HUES64 (cell line): ENCODE data around the gene TLR5.

Experiments used
- H3K27ac ChIP-seq: 2 replicates; pipeline ENCODE4 v1.7.0; 2013; ENCODE audit warnings: low read depth, low read length, inconsistent platforms
- H3K27me3 ChIP-seq: 2 replicates; pipeline ENCODE4 v1.6.1; 2013; ENCODE audit warnings: mild to moderate bottlenecking, low read length; ENCODE audit not compliant: insufficient read depth
- H3K36me3 ChIP-seq: 2 replicates; pipeline ENCODE4 v1.6.1; 2013; ENCODE audit warnings: mild to moderate bottlenecking, low read length; ENCODE audit not compliant: insufficient read depth
- H3K4me1 ChIP-seq: 2 replicates; pipeline ENCODE4 v1.6.1; 2013; ENCODE audit warnings: mild to moderate bottlenecking, low read length, moderate library complexity; ENCODE audit not compliant: insufficient read depth
- H3K4me3 ChIP-seq: 2 replicates; pipeline ENCODE4 v1.5.1; 2013; ENCODE audit warnings: mild to moderate bottlenecking, low read length, moderate library complexity
- H3K9ac ChIP-seq: 2 replicates; pipeline ENCODE4 v1.6.1; 2013; ENCODE audit warnings: mild to moderate bottlenecking, low read depth, low read length
- H3K9me3 ChIP-seq: 2 replicates; pipeline ENCODE4 v1.6.1; 2013; ENCODE audit warnings: low read depth, low read length; ENCODE audit not compliant: insufficient read depth
- WGBS: fragments of 150-250, 120-280 bp; methylation state at CpG from one replicate; pipeline ENCODE4 v1.1.7; 2013; ENCODE audit warnings: missing lambda C conversion rate; 5-methylcytosine and 5-hydroxymethylcytosine counted together

TLR5 gene

DNA sequence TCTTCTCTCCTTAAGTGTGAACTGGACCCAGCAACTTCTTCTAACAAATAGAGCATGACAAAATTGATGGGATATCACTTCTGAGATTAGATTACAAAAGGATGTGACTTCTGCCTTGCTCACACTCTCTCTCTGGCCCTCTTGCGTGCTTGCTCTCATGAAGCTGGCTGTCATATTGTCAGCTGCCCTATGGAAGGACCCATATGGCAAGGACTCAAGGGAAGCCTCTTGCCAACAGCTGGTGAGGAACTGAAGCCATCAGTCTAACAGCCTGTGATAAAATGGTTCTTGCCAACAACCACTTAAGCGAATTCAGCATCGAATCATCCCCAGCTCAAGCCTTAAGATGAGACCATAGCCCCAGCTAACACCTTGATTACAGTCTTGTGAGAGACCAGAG, 4.8 kb upstream of the TLR5 start:
- no peaks in the 10 kb centered on the region for H3K9me3 ChIP-seq
- peaks cover 16% of the 10 kb centered on the region for H3K27me3 ChIP-seq
- 91% methylated on average over 3 of the region's 3 CpGs for WGBS
- H3K4me1 ChIP-seq, result peaks cover 4% of the 10 kb centered on the region
- H3K4me3 ChIP-seq, result no peak overlapping the region
- H3K9ac ChIP-seq, result no peak overlapping the region
- no peaks in the 10 kb centered on the region for H3K36me3 ChIP-seq
- no peak overlapping the region for H3K27ac ChIP-seq

GRCh38 chr1:223147409-223147808, 4.4 kb upstream of the TLR5 start:
- 93% methylated on average over 2 of the region's 2 CpGs for WGBS
- Histone ChIP-seq H3K9ac (no peak overlapping the region), H3K36me3 (no peaks in the 10 kb centered on the region), H3K9me3 (no peaks in the 10 kb centered on the region), H3K4me3 (no peak overlapping the region), H3K27me3 (peaks cover 17% of the 10 kb centered on the region), H3K4me1 (peaks cover 4% of the 10 kb centered on the region), H3K27ac (no peak overlapping the region)

- H3K4me3 ChIP-seq, result no peak overlapping the region
- no peaks in the 10 kb centered on the region for H3K9me3 ChIP-seq
- peaks cover 22% of the 10 kb centered on the region for H3K27me3 ChIP-seq
- WGBS, result 85% methylated on average over 2 of the region's 2 CpGs
- no peaks in the 10 kb centered on the region for H3K36me3 ChIP-seq
- H3K27ac ChIP-seq, result no peak overlapping the region
- no peak overlapping the region for H3K9ac ChIP-seq
- peaks cover 4% of the 10 kb centered on the region for H3K4me1 ChIP-seq
Observed at GRCh38 chr1:223146745-223147144, 3.7 kb upstream of the TLR5 start.

DNA sequence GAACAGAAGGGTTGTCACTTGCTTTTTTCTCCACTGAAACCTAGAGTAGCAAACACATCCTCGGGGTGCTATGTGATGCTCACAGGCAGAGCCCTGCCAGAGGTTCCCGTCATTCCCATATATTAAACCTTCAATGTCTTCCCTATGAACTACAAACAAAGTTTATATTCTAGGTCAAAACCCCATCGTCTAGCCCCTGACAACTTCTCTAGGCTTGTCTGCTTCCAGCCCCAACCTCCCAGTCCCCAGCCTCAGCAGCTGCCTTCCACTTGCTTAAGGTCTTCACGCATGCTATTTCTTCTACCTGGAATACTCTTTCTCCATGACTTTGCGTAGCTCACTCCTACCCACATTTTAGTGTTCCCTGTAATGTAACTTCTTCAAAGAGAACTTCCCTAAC, 1.9 kb upstream of the TLR5 start:
- H3K4me1 ChIP-seq, result peaks cover 4% of the 10 kb centered on the region
- H3K4me3 ChIP-seq, result no peak overlapping the region
- H3K9me3 ChIP-seq, result no peaks in the 10 kb centered on the region
- H3K27ac ChIP-seq, result no peak overlapping the region
- no peak overlapping the region for H3K9ac ChIP-seq
- 91% methylated on average over 5 of the region's 5 CpGs for WGBS
- no peaks in the 10 kb centered on the region for H3K36me3 ChIP-seq
- peaks cover 22% of the 10 kb centered on the region for H3K27me3 ChIP-seq

DNA sequence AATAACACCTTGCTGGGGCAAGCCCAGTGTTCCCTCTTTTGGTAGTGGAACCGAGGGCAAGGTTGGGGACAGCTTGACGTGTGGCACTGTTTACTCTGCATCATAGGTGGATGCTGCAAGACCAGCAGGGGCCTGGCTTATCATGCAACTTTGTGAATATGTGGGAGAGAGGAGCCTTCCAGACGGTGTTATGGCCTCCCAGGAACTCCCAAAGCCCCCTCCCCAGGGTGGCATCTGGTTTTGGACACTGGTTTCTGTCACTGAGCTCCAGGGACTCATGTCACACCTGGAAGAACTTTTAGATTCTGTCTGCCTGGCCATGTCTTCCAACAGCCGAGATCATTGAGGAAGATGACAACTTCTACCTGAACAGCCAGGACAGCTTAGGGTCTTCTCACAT, 1.4 kb upstream of the TLR5 start:
- Histone ChIP-seq H3K4me3 (no peak overlapping the region), H3K4me1 (peaks cover 4% of the 10 kb centered on the region), H3K27me3 (peaks cover 22% of the 10 kb centered on the region), H3K27ac (no peak overlapping the region), H3K36me3 (no peaks in the 10 kb centered on the region), H3K9me3 (no peaks in the 10 kb centered on the region), H3K9ac (no peak overlapping the region)
- WGBS, result 81% methylated on average over 4 of the region's 4 CpGs

- peaks cover 22% of the 10 kb centered on the region for H3K27me3 ChIP-seq
- H3K9me3 ChIP-seq, result no peaks in the 10 kb centered on the region
- peak overlapping the region; percentile 59 for H3K4me3 ChIP-seq
- no peaks in the 10 kb centered on the region for H3K36me3 ChIP-seq
- H3K9ac ChIP-seq, result peak overlapping the region; percentile 27
- H3K4me1 ChIP-seq, result peaks cover 4% of the 10 kb centered on the region
- WGBS, result 86% methylated on average over 10 of the region's 11 CpGs
- H3K27ac ChIP-seq, result no peak overlapping the region
Observed at GRCh38 chr1:223143537-223144248, 645 bp upstream of the TLR5 start.

DNA sequence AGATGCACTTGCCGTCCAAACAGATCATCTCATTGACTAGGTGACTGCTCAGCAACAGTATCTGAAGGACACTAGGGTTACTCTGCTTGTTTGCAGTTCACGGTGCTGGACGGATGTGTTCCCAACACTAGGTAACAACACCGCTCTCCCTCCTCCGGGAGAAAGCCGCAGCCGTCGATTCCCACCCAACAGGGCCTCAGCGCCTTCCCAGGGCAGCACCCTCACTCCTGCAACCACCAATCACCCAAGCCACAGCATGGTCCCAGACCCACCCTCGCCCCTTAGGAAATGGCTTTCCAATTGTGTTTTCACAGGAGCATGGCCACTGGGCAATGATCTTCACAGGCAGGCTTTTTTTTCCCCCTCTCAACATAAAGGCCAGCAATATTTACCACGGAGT, 779 bp downstream of the TLR5 start:
- no peak overlapping the region for H3K27ac ChIP-seq
- peak overlapping the region; percentile 59 for H3K4me3 ChIP-seq
- 88% methylated on average over 11 of the region's 11 CpGs for WGBS
- peaks cover 4% of the 10 kb centered on the region for H3K4me1 ChIP-seq
- H3K9ac ChIP-seq, result no peak overlapping the region
- H3K27me3 ChIP-seq, result peaks cover 22% of the 10 kb centered on the region
- no peaks in the 10 kb centered on the region for H3K9me3 ChIP-seq
- no peaks in the 10 kb centered on the region for H3K36me3 ChIP-seq

DNA sequence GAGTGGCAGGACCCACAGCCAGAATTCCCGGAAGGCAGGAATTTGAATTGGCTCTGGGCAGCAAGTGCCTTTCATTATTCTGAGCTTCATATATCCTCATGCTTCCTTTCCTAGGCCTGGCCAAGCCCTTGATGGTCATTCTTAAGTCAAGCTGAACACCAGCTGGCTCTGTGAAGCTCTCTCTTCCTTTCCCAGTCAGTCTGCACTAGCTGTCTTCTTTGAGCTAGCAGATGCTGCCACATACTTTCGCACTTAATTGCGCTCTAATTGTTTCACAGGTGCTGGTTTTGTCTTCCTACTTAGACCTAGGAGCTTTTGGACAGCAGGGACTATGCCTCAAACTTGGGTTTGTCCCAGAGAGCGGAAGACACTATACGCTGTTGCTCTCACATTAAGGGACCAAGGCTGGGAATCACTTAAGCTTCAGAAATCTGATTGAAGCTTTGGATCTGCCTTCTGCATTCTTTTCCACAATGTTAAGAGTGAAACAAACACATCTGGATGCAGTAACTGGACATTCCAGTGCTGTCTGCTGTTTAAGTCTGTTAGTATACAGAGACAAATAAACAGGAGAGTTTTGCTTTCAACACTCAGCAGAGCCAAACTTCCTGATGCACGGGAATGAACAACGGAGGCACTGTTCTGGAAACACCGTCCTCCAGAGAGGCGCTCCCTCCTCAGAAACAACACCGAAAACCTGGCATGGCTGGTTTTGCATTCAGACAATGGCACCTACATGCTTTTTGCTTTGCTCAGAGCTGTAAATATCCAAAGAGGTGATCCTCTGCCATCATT, 2.2 kb downstream of the TLR5 start:
- H3K4me1 ChIP-seq, result peaks cover 4% of the 10 kb centered on the region
- no peaks in the 10 kb centered on the region for H3K36me3 ChIP-seq
- 75% methylated on average over 10 of the region's 10 CpGs for WGBS
- H3K9me3 ChIP-seq, result no peaks in the 10 kb centered on the region
- no peak overlapping the region for H3K9ac ChIP-seq
- H3K27ac ChIP-seq, result no peak overlapping the region
- H3K4me3 ChIP-seq, result no peak overlapping the region
- H3K27me3 ChIP-seq, result peaks cover 22% of the 10 kb centered on the region

DNA sequence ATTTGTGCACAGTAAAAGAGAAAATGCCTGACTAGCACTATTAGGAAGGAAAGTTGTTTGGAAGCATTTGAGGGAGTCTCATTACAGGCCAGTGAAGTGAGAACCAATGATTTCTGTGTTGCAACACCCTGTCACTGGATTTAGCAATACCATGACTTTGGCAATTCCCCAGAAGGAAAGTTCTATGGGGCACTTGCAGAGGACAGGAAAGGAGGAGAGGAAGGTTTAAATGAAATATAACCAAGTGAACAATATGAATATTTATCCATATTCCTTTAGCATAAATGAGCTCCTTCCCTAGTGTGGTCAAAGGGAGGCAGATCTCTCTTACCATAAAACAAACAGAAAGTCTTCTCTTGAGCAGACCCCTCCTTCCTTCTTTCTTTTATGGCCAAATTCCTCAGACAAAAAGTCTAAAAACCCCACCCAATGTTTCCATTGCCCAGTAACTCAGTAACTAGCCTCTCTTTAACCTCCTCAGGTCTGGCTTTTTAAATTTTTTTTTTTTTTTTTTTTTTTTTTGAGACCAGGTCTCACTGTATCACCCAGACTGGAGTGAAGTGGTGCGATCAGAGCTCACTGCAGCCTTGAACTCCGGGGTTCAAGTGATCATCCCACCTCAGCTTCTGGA, 5.5 kb downstream of the TLR5 start:
- H3K27me3 ChIP-seq, result peaks cover 31% of the 10 kb centered on the region
- peaks cover 17% of the 10 kb centered on the region for H3K4me1 ChIP-seq
- H3K4me3 ChIP-seq, result no peak overlapping the region
- 89% methylated on average over 2 of the region's 2 CpGs for WGBS
- H3K9ac ChIP-seq, result no peak overlapping the region
- H3K9me3 ChIP-seq, result no peaks in the 10 kb centered on the region
- H3K36me3 ChIP-seq, result no peaks in the 10 kb centered on the region
- no peak overlapping the region for H3K27ac ChIP-seq

- no peaks in the 10 kb centered on the region for H3K9me3 ChIP-seq
- peaks cover 17% of the 10 kb centered on the region for H3K4me1 ChIP-seq
- no peak overlapping the region for H3K4me3 ChIP-seq
- 45% methylated on average over 2 of the region's 2 CpGs for WGBS
- H3K27me3 ChIP-seq, result peaks cover 33% of the 10 kb centered on the region
- no peak overlapping the region for H3K9ac ChIP-seq
- no peaks in the 10 kb centered on the region for H3K36me3 ChIP-seq
- no peak overlapping the region for H3K27ac ChIP-seq
Observed at GRCh38 chr1:223136086-223136485, 7.0 kb downstream of the TLR5 start.

GRCh38 chr1:223135176-223135942, 7.7 kb downstream of the TLR5 start:
- H3K27me3 ChIP-seq, result peaks cover 40% of the 10 kb centered on the region
- 89% methylated on average over 7 of the region's 8 CpGs for WGBS
- peaks cover 17% of the 10 kb centered on the region for H3K4me1 ChIP-seq
- no peak overlapping the region for H3K27ac ChIP-seq
- no peaks in the 10 kb centered on the region for H3K9me3 ChIP-seq
- H3K9ac ChIP-seq, result no peak overlapping the region
- H3K36me3 ChIP-seq, result no peaks in the 10 kb centered on the region
- no peak overlapping the region for H3K4me3 ChIP-seq
